Activated CD4-positive, alpha-beta memory T cell treated with anti-CD3 and anti-CD28 coated beads for 36 hours (primary cell): ENCODE measurements around the gene ASPN. TPM values are rescaled to one million over a fixed set of nuclear protein-coding genes. Genes with fewer than 3 reads are reported as not detected.

ENCODE experiments used
- CTCF ChIA-PET: fragments of 350-600 bp; sonication (Branson Sonifier 250); formaldehyde crosslinking; loops from one replicate; lab custom pipeline; 2021; ENCODE audit warnings: antibody characterized with exemption, inconsistent platforms; lab: Charles Lee
- POLR2A ChIA-PET: fragments of 350-600 bp; sonication (Branson Sonifier 250); formaldehyde crosslinking; loops from one replicate; lab custom pipeline; 2021; ENCODE audit warnings: antibody characterized with exemption; lab: Charles Lee
- DNase-seq: peaks from one replicate; pipeline ENCODE4 v3.0.0-alpha.2; 2020
- H3K27ac Mint-ChIP-seq: one replicate; pipeline ENCODE4 v1.8.0; 2021; ENCODE audit warnings: mixed read lengths
- H3K27me3 Mint-ChIP-seq: one replicate; pipeline ENCODE4 v1.8.0; 2021; ENCODE audit warnings: mixed read lengths
- H3K36me3 Mint-ChIP-seq: one replicate; pipeline ENCODE4 v1.8.0; 2021; ENCODE audit warnings: mixed read lengths
- H3K4me1 Mint-ChIP-seq: one replicate; pipeline ENCODE4 v1.8.0; 2021; ENCODE audit warnings: low read depth, mixed read lengths
- H3K4me3 Mint-ChIP-seq: one replicate; pipeline ENCODE4 v1.8.0; 2021; ENCODE audit warnings: mild to moderate bottlenecking, mixed read lengths
- H3K9me3 Mint-ChIP-seq: one replicate; pipeline ENCODE4 v1.8.0; 2021; ENCODE audit warnings: mixed read lengths
- intact Hi-C: fragments of 100-400 bp; cut with micrococcal nuclease; formaldehyde crosslinking; loops from one replicate; pipeline ENCODE4 v1.15.1; 2023
- total RNA-seq, 2 experiments: library from RNA; stranded (reverse); gene quantifications; one replicate each; pipeline ENCODE4 v1.2.3, GENCODE V29; 2021

The ASPN gene
- total RNA-seq, 2 experiments from 2014 or later, result not detected

DNA sequence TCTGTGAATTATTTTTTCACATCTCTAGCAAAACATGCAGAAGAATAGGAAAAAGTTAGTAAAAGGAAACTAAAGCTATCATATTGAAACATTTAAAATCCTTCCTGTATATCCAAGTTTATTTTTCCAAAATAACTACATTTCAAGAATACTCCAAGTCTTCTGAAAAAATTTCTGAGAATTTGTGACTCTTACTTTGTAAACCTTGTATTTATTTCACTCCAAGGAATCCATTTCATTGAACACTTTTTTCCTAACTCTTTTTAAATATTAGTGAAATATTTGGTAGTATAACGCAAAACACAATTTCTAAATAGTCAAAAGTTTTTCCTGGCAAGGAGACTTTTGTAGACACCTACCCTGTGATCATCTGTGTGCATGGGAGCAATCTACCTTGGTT, 34.2 kb upstream of the ASPN start:
- Mint-ChIP-seq H3K4me1 (no peaks in the 10 kb centered on the region), H3K9me3 (no peaks in the 10 kb centered on the region), H3K36me3 (no peaks in the 10 kb centered on the region), H3K27me3 (no peaks in the 10 kb centered on the region), H3K27ac (no peak overlapping the region), H3K4me3 (no peak overlapping the region)
- POLR2A ChIA-PET, result no interaction called here
- CTCF ChIA-PET, result no interaction called here
- intact Hi-C loops, result no loop called here
- no peak for DNase-seq

DNA sequence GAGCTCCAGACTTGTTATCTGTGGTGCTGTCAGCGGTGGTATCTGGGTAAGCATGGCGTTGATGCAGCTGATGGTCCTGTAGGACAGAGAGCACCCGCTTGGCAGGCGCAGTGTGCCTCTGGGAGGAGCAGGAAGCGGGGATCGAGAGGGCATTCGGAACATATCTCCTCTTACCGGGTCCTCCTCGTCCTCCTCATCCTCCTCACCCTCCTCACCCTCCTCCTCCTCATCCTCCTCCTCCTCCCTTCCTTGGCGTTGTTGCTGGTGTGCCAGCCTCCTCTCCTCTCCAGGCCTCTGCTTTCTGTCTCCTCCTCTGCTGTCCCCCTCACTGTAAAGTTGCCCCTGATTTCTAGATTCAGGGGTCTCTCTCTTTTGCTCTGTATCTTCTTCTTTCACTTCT, 32.3 kb upstream of the ASPN start:
- no peak for DNase-seq
- CTCF ChIA-PET, result no interaction called here
- intact Hi-C loops, result no loop called here
- H3K4me1 Mint-ChIP-seq, result no peaks in the 10 kb centered on the region
- no peaks in the 10 kb centered on the region for H3K9me3 Mint-ChIP-seq
- POLR2A ChIA-PET, result no interaction called here
- no peaks in the 10 kb centered on the region for H3K27me3 Mint-ChIP-seq
- no peaks in the 10 kb centered on the region for H3K36me3 Mint-ChIP-seq
- no peak overlapping the region for H3K27ac Mint-ChIP-seq
- no peak overlapping the region for H3K4me3 Mint-ChIP-seq

DNA sequence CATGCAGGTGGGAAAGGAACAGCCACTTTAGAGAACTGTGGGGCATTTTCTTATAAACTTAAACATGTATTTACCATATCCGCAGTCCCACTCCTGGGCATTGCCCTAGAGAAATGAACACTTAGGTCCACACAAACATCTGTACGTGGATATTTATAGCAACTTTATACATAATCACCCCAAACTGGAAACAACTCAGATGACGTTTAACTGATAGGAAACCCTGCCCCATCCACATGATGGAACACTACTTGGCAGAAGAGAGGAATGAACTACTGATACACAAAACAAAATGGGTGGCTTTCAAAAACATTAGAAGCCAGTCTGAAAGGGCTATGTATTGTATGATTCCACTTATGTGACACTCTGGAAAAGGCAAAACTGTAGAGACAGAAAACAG, 31.0 kb upstream of the ASPN start:
- Mint-ChIP-seq H3K27ac (no peak overlapping the region), H3K4me1 (no peaks in the 10 kb centered on the region), H3K27me3 (no peaks in the 10 kb centered on the region), H3K4me3 (no peak overlapping the region), H3K9me3 (no peaks in the 10 kb centered on the region), H3K36me3 (no peaks in the 10 kb centered on the region)
- intact Hi-C loops, result no loop called here
- CTCF ChIA-PET, result no interaction called here
- no peak for DNase-seq
- POLR2A ChIA-PET, result no interaction called here

DNA sequence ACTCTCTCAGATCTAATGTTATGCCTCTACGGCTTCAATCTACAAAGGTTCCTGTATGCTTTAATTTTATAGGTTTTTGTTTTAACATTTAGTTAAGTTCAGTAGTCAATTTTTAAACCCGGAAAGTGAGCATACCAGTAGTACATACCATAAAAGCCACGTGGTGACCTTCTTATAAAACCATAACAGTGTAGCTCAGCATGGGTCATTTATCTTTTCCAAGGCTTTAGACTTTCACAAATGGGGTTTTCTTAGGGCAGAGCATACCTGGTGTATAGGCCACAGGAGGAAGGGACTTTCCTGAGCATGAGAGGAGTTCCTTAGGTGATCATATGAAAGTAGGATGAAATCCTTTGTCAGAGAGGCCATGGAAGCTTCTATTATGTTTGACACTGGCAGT, 30.3 kb upstream of the ASPN start:
- intact Hi-C loops, result no loop called here
- no peak for DNase-seq
- Mint-ChIP-seq H3K4me1 (no peaks in the 10 kb centered on the region), H3K27me3 (no peaks in the 10 kb centered on the region), H3K9me3 (no peaks in the 10 kb centered on the region), H3K27ac (no peak overlapping the region), H3K36me3 (no peaks in the 10 kb centered on the region), H3K4me3 (no peak overlapping the region)
- ChIA-PET CTCF (no interaction called here), POLR2A (no interaction called here)

DNA sequence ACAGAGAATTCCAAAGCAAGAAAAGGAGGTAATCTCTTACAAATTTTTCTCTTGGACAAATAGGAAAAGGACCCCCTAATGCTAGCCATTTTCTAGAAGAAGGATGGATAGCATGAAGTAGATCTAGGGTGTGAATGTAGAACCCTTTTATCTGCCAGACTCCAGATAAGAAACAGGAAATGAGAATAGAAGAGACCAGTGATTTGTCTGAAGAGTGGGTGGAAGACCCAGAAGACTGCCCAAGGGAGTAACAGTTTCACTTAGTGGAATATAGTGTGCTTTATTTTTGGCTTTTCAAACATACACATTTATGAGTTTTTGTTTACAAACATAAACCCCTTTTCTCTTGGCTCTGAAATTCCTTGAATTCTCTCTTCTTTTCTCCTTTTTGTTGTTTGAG, 28.4 kb upstream of the ASPN start:
- intact Hi-C loops, result no loop called here
- no peak for DNase-seq

DNA sequence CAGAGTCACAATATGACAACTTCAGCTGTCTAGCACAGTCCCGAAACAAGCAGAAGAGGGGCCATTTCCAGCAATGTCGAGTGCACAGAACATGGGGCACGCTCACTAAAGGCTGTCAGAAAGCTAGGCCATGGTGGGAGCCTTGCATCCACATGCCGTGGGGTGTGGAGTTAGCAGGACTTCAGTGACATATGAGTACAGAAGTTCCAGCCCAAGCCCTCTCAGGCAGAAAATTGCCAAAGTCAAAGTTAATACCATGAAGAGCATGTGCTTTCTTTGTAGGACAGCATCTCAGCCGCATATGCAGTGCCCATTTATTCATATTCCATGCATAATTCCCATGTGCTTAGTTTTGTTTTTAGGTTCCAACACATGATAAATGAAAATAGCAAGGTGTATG, 26.7 kb upstream of the ASPN start:
- no peak for DNase-seq
- Mint-ChIP-seq H3K27me3 (no peaks in the 10 kb centered on the region), H3K36me3 (no peaks in the 10 kb centered on the region), H3K4me1 (no peaks in the 10 kb centered on the region), H3K27ac (no peak overlapping the region), H3K4me3 (no peak overlapping the region), H3K9me3 (no peaks in the 10 kb centered on the region)
- ChIA-PET CTCF (no interaction called here), POLR2A (no interaction called here)
- intact Hi-C loops, result no loop called here

More for the DNA sequence above, 28.4 kb upstream of the ASPN start:
- ChIA-PET CTCF (no interaction called here), POLR2A (no interaction called here)
- H3K9me3 Mint-ChIP-seq, result no peaks in the 10 kb centered on the region
- no peak overlapping the region for H3K27ac Mint-ChIP-seq
- H3K27me3 Mint-ChIP-seq, result no peaks in the 10 kb centered on the region
- H3K4me1 Mint-ChIP-seq, result no peaks in the 10 kb centered on the region
- H3K36me3 Mint-ChIP-seq, result no peaks in the 10 kb centered on the region
- no peak overlapping the region for H3K4me3 Mint-ChIP-seq

DNA sequence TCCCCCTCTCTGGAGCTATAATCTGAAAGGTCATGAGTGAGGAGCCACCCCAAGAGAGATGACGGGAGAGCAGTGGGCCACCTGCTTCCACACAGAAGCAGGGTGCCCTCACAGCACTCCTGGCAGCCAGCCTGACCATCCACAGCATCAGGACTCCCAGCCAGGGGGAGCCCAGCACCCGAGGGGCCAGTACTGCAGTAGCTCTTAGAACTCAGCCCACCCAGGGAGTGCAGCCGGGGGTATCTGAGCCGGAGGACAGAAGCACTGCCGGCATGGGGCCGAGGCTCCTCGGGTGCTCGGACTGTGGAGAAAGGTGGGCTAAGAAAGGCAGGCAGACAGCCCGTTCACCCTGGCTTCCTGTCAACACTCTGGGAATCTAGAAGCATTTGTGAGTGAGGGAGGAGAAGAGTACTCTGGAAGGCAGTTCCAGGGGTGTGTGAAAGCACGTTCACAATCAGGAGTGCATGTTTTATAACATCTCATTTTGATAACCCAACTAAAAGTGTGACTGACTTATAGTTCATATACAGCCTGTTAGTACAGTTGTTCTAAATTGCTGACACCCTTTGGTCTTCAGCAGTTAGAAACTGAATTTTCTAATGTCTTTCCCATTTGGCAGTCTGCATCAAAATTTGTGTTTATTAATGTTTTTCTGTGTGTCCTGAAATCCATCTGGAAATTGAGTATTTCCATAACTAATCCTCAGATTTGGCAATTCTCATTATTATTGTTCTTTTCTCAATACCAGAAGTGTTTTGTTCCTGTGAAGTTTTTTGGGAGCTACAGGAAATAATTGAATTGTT, 25.9 kb upstream of the ASPN start:
- H3K27me3 Mint-ChIP-seq, result no peaks in the 10 kb centered on the region
- H3K9me3 Mint-ChIP-seq, result no peaks in the 10 kb centered on the region
- POLR2A ChIA-PET, result no interaction called here
- no peak for DNase-seq
- H3K4me3 Mint-ChIP-seq, result no peak overlapping the region
- intact Hi-C loops, result no loop called here
- CTCF ChIA-PET, result no interaction called here
- H3K36me3 Mint-ChIP-seq, result no peaks in the 10 kb centered on the region
- no peak overlapping the region for H3K27ac Mint-ChIP-seq
- H3K4me1 Mint-ChIP-seq, result no peaks in the 10 kb centered on the region

DNA sequence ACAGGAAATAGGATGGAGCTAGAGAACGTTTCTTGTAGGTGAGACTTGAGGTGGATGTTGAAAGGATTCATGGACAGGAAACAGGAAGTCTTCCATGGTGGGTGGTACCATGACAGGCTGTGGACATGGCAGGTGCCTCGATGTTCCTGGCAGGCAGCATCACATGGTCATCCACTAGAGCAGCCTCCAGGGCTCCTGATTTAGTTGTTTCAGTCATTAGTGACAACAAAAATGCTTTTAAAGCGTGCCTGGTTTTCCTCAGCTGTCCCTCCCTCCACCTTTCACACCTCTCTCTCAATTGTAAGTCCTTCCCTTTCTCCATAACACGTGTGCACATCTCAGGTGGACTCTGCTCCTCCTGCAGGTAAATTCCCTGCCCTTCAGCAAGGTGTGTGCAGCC, 25.2 kb upstream of the ASPN start:
- no peaks in the 10 kb centered on the region for H3K36me3 Mint-ChIP-seq
- no peaks in the 10 kb centered on the region for H3K4me1 Mint-ChIP-seq
- POLR2A ChIA-PET, result no interaction called here
- CTCF ChIA-PET, result no interaction called here
- no peak overlapping the region for H3K27ac Mint-ChIP-seq
- no peak overlapping the region for H3K4me3 Mint-ChIP-seq
- no peak for DNase-seq
- intact Hi-C loops, result no loop called here
- H3K27me3 Mint-ChIP-seq, result no peaks in the 10 kb centered on the region
- H3K9me3 Mint-ChIP-seq, result no peaks in the 10 kb centered on the region

DNA sequence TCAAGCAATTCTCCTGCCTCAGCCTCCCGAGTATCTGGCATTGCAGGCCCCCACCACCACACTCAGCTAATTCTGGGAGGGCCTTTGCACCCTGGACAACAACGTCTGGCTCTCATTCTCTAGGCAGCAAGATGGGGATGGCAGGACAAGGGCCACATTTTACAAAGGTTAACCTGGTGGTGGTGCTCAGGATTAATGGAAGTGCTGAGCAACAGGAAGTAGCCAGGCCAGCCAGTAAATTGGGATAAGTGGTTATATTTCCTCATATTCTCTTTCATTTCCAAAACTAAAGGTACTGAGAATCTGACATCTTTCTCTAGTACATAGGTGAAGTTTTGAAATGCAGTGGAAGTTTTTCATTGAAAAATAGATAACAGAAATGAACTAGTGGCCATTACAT, 24.7 kb upstream of the ASPN start:
- intact Hi-C loops, result no loop called here
- Mint-ChIP-seq H3K36me3 (no peaks in the 10 kb centered on the region), H3K9me3 (no peaks in the 10 kb centered on the region), H3K27me3 (no peaks in the 10 kb centered on the region), H3K27ac (no peak overlapping the region), H3K4me1 (no peaks in the 10 kb centered on the region), H3K4me3 (no peak overlapping the region)
- POLR2A ChIA-PET, result no interaction called here
- DNase-seq, result no peak
- CTCF ChIA-PET, result no interaction called here

DNA sequence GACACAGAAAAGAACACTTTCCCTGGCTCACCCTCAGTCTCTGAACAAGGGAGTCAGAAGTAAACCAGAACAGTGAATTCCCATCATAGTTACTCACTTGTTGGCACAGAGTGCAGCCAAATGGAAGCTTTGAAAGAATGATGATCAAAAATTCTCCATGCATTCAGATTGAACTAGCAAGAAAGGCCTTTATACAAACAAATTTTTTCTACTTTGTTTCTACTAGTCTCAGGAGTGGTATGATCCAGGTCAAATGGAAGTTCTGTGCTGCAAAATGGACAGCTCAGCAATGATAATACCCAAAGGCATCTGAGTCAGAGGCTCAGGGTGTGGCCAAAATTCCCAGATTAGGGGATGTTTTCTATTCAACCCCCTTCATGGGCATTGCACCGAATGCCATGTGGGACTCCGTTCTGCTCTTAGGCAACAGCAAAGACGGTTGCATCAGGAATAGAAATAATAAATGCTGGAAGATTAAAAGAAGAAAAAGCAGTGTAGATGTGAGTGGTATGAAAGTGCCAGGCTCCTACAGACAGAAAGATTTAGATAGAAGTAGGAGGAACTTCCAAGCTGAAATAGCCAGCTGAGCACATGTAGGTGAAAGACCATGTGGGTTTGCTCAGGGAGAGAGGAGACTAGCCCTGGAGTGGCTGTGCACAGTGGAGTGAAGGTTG, 24.0 kb upstream of the ASPN start:
- ChIA-PET POLR2A (no interaction called here), CTCF (no interaction called here)
- DNase-seq, result no peak
- intact Hi-C loops, result no loop called here
- Mint-ChIP-seq H3K9me3 (no peaks in the 10 kb centered on the region), H3K27ac (no peak overlapping the region), H3K27me3 (no peaks in the 10 kb centered on the region), H3K4me1 (no peaks in the 10 kb centered on the region), H3K4me3 (no peak overlapping the region), H3K36me3 (no peaks in the 10 kb centered on the region)

DNA sequence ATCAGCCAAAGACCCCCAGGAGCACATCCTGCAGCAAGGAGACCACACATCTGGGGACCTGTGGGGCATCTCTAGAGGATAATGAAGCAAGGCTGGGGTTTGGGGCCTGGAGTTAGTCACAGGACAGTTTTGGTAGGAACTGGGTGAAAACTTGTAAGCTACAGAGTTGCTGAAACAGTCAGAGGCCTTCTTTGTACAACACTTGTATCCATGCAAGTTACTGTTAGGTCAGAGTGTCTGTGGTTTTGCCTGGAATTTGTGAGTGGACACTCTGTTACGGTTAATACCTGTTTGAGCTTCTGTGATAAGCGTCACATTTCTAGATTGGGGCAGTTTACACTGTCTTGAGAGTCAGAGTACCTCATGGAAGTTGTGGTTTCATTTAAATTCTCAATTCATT, 22.6 kb upstream of the ASPN start:
- no peaks in the 10 kb centered on the region for H3K36me3 Mint-ChIP-seq
- H3K4me1 Mint-ChIP-seq, result no peaks in the 10 kb centered on the region
- no peak overlapping the region for H3K4me3 Mint-ChIP-seq
- H3K27ac Mint-ChIP-seq, result no peak overlapping the region
- intact Hi-C loops, result no loop called here
- ChIA-PET POLR2A (no interaction called here), CTCF (interaction anchor here (0.5 kb wide), 1 partner anchor 365 kb away, joined by 3 read pairs; no protein-coding TSS in a partner anchor)
- no peak for DNase-seq
- no peaks in the 10 kb centered on the region for H3K27me3 Mint-ChIP-seq
- no peaks in the 10 kb centered on the region for H3K9me3 Mint-ChIP-seq

DNA sequence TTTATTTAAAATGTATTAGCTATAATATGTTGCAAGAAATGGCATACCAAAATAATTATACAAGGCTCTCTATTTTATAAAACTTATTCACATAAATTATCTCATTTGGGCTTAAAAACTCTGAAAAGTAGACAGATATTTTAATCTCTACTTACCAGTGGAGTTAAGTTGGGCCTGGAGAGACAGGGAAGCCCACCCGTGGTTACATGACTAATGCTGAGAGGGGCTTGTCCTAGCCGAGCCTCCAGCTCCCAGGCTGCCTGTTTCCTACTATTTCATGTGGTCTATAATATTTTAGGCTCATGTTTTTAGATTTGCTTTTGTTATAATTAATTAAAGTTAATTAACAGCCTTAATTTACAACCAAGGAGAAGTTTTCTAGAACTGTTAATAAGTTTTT, 20.9 kb upstream of the ASPN start:
- no peaks in the 10 kb centered on the region for H3K4me1 Mint-ChIP-seq
- intact Hi-C loops, result no loop called here
- H3K9me3 Mint-ChIP-seq, result no peaks in the 10 kb centered on the region
- POLR2A ChIA-PET, result no interaction called here
- no peak overlapping the region for H3K27ac Mint-ChIP-seq
- no peaks in the 10 kb centered on the region for H3K36me3 Mint-ChIP-seq
- no peaks in the 10 kb centered on the region for H3K27me3 Mint-ChIP-seq
- no peak for DNase-seq
- CTCF ChIA-PET, result interaction anchor here (1.6 kb wide), 1 partner anchor 12 kb away, joined by 4 read pairs; no protein-coding TSS in a partner anchor
- no peak overlapping the region for H3K4me3 Mint-ChIP-seq
